Fibroblast of skin of right quadriceps (primary cell): ENCODE results near the gene CAPSL.
"Not testable (repeated sequence)": the region's sequence is repeated elsewhere in the genome, so short reads cannot be mapped to it uniquely, and the experiment has no call there.

Source experiments
- DNase-seq: peaks from one replicate; pipeline ENCODE4 v3.0.0-alpha.2; 2013

Gene CAPSL

DNA sequence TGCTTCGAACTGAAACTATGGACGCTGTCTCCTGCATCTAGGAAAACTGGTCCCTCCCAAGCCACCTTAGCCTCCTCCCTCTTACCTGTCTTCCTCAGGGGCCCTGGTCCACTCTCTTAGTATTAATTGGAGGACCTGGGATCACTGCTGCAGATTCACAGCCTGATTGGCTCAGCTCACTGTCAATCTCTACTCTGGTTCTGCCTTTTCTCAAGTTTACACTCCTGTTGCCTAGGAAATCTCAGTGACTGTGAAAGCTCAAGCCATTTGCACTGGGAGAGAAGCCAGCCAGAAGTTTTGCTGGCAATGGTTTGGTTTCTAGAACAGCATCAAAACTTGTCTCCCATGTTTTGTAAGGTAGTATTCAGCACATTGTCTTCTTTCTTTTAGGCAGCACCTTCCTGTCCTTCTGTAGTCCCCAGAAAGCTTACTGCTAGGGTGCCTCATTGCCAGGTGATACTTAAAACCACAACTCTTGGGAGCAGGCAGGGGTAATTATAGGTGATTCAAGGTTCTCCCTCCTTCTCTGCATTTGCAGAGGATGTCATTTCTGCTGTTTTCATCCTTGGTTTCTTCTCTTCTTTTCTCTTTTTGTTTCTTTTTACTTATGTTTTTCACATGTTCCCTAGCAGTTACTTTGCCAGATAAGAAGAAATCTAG is at the start of gene CAPSL:
TSS of gene CAPSL (minus strand) at position 55 of the 660 bp plus-strand sequence. CDS start 17,502 bp downstream, outside the sequence.
- peak; percentile 54 for DNase-seq

DNA sequence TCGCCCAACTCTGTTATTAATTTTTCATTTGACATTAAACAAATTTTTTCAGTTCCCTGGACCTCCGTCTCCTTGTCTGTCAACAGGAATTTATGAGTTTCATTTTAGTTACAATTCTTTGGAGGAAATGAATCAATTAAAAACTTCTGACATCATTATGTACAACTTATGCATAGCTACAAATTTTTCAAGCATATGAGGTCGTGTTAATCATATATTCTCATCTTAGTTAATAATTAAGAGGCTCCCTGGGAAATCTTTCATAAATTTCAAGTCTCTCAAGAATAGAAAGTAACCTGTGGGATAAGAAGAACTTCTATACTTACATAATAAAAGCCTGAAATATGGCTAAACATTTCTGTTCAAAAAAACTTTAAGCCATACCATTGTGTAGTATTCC is 49.4 kb upstream of the CAPSL start:
- no peak for DNase-seq

DNA sequence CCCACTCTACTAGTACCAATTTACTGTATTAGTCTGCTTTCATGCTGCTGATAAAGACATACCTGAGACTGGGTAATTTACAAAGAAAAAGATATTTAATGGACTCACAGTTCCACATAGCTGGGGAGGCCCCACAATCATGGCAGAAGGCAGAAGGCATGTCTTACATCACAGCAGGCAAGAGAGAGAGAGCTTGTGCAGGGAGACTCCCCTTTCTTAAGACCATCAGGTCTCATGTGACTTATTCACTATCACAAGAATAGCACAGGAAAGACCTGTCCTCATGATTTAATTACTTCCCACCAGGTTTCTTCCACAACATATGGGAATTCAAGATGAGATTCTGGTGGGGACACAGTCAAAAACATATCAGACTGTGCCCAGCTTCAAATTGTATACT is 41.3 kb upstream of the CAPSL start:
- DNase-seq: no peak

DNA sequence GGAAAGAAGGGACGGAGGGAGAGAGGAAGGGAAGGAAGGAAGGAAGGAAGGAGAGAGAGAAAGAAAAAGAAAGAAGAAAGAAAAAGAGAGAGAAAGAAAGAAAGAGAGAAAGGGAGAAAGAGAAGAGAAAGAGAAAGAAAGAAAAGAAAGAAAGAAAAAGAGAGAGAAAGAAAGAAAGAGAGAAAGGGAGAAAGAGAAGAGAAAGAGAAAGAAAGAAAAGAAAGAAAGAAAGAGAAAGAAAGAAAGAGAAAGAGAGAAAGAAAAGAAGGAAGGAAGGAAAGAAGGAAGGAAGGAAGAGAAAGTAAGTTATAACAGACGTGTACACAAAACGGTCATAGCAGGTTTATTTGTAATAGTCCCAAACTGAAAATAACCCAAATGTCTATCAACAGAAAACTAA is 38.4 kb upstream of the CAPSL start:
- not testable (repeated sequence) for DNase-seq

DNA sequence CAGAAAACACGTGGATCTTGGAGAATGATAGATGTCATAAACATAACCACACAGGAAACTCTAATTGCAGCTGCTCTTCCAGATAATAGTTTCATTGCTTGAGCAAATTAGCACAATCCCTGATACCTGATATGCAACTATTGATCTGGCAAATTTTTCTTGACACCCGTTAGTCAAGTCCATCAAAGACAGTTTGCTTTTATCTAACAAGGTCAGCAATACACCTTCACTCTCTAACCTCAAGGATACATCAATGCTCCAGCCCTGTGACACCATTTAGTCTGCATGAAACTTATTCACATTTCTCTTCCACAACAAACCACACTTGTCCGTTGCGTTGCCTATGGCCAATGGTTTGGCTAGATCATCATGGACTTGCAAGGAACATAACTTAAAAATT is 36.1 kb upstream of the CAPSL start:
- DNase-seq: no peak

DNA sequence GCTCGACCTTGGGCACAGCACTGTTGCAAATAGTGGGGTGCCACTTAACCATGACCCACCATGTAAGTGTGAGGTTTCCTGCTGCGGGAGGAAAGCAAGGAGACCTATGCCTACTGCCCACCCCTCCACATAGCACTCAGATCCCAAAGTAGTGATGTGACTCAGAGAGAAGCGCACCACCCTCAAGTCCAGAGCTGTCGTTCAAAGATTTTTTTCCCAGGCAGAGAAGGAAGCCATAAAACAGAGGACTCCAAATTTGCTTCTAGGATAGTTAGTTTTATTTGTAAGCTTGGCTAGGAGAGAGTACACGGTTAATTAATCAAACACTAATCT is 33.4 kb upstream of the CAPSL start:
- DNase-seq: no peak

DNA sequence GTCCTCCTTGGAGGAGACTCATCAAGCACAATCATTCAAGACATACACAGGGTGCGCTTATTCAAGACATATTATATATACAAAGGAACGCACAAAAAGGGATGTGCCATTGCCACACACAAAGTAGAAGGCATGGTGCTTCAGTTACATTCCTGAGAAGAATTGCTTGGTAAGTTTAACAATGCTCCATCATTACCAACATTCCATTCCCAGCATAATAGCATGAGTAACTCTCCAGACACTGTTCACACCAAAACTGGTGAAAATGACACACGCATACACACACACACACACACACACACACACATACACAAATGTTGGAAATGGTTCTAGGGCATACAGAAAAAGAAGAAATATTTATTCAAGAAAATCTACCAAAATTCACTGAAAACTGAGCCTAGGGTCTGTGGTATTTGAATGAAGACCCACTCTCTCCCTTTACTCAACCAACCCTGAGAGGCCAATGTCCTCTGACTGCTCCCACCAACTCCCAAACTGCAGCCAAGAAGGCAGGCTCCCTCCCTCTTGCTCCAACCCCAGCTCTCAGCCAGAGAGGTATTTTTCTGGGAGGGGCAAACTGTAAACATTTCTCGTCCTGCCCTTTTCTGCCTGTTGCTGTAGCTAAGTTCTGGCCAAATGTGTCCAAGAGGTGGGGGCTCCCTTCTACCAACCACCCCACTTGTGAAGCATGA is 32.9 kb upstream of the CAPSL start:
- DNase-seq: peak; percentile 10

DNA sequence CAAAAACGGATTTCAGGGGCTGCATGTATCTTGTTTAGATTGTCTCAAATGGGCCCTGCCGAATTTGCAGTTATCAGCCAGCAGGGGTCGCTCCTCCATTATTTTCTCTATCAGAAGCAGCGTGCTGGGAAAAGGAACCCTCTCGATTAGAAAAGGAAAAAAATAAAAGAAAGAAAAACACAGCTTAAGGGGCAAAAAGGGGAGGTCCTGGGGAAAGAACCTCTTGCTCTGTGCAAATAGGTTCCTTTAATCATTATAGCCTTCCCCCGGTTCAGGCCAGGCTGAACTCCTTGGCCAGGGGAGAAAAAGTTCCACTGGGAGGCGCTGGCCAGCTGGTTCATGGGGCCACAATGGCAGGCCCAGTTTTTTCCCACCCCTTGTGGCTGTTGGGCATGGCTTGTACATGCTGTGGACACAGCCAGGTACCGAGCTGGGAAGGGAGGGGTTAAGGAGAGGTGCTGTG is 25.0 kb upstream of the CAPSL start:
- no peak for DNase-seq

DNA sequence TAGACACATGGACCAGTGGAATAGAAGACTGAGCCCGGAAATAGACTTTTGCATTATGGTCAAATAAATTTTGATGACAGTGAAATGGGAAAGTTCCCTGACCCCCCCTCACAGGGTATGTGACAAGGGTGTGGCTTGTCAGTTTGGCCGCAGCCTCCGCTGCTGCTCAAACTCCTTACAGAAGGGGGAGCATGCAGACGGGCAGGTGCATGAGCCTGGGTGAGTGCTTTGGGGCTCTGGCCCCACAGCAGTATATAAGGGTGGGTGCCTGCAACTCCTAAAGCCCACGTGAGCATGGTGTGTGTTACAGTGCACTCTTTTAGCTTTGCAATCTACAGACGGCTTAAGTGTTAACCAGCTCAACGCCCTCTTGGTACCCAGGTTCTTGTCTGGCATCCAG is 21.9 kb upstream of the CAPSL start:
- DNase-seq: no peak

DNA sequence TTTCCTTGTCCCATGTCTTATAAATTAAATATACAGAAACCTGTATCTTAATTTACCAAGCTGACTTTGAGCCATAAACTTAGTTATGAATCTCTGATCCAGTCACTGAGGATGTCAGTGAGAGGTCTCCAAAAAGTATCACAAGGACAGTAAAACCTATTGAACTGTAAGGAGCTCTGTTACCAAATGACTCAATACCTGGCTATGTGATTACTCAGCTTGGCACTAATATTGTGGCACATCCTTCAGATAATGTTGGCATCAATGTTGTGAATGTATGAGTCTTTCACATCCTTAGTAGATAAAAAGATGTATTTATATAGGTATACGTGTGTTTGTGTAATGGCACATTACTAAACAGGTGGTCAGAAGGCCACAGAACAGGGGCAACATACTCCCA is 18.0 kb upstream of the CAPSL start:
- no peak for DNase-seq

DNA sequence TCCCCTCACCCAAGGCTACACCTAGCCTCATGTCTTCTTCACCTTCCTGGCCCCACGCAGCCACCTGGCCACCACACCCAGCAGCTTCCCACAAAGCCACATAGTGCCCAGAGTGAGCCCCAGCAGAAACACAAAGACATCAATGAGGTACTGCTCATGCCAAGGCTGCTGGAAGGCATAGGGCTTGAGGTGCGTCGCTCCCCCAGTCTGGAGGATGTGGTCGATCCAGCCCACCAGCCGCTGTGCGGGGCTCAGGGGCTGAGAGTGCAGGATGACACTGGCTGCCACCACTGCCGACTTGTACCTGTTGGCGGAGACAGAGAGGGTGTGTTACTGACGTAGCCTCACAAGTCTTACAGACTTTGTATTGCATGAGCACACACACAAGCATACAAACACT is 15.8 kb upstream of the CAPSL start:
- no peak for DNase-seq

DNA sequence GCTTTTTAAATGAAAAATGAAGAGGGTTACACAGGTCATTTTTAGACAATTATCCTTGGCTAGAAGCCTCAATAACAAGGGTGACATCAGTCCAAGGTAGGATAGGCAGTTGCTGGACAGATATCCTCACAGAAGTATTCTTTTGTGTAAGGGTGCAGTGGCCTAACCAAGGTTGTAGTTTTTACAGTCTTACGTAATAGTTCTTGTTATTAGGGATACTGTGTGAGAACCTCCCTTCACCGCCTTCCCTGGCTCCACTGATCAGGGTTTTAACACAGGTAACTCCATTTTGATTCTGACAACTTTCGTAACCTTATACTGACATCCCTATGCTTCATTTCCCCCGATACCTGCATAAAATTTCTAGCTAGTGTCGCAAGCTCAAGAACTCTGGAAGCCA is 8.7 kb upstream of the CAPSL start:
- no peak for DNase-seq

DNA sequence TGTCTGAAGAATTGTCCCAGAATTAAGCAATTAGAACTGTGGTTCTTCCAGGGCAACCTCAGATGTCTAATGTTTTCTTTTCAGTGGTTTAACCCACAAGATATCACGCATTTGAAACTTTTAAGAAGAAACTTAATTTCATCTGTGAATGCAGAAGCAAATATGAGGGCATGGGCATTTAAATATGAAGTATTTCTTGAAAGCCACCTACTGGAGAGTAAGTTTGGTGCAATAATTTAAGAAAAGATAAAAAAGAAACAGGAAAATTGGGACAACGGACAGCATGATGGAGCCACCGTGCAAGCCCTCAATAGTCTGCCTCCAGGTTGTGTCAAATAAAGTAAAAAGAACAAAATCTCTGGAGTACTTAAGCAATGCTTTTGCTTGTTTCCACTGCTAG is 1.2 kb upstream of the CAPSL start:
- DNase-seq: no peak

DNA sequence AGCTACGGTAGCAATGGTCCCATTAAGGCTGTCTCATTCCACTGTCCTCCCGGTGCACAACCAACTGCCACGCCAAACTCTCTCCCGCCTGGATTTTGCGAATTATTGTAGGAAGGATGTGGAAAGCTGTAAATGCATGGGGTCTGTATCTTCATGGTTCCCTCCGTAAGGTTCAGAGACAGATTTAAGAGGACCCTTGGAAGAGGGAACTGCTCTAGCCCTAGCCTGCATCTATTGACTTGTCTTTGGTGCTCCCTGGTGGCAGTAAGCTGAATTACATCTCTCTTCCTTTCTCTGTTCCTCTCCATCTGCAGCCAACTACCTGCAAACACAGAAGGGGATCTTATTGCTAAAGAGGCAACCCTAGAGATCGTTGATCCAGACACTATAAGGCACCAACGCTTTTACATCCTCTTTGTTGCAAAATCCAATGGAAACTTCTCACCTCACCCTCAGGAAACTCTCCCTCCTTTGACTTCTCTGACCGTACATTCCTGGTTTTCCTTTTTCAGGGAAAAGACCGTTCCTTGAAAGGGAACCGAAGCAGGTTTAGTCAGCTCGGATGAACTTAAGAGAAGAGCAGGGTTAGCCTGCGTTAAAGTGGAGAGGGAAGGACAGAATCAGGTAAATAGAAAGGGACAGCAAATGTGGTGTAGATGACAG is 11.9 kb downstream of the CAPSL start:
- DNase-seq: peak; percentile 52

DNA sequence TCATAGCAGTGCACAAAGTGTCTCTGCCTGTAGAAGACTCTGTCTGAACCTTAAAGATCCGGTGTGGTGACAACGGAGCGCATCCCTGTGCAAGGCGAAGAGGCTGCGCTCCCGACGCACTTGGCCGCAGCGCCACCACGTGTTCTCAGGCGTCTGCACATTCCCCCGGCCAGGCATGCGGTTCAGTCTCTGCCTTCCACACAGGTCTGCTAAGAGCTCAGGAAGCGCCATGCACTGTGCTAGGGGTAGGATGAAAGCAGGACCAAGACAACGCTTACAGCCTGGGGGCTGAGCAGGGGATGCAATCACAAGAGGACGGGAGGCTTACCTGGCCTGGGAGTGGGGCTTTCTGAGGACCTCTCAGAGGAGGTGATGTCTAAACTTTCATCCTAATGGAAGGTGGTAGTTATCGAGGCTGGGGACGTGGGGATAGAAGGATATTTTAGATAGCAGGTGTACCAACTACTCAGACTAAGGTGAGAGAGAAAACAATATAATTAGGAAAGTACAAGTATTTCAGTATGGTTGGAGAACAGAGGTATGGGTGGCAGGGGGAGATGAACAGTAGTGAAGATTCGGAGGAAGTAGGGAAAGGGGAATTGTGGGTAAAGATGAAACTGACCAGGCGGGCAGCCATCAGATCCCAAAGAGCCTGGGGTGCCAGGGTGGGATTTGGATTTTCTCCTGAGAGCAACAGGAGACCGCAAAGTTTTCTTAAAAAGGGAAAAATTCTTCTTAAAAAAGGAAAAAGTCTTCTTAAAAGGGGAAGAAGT is 13.3 kb downstream of the CAPSL start:
- peak; percentile 75 for DNase-seq

DNA sequence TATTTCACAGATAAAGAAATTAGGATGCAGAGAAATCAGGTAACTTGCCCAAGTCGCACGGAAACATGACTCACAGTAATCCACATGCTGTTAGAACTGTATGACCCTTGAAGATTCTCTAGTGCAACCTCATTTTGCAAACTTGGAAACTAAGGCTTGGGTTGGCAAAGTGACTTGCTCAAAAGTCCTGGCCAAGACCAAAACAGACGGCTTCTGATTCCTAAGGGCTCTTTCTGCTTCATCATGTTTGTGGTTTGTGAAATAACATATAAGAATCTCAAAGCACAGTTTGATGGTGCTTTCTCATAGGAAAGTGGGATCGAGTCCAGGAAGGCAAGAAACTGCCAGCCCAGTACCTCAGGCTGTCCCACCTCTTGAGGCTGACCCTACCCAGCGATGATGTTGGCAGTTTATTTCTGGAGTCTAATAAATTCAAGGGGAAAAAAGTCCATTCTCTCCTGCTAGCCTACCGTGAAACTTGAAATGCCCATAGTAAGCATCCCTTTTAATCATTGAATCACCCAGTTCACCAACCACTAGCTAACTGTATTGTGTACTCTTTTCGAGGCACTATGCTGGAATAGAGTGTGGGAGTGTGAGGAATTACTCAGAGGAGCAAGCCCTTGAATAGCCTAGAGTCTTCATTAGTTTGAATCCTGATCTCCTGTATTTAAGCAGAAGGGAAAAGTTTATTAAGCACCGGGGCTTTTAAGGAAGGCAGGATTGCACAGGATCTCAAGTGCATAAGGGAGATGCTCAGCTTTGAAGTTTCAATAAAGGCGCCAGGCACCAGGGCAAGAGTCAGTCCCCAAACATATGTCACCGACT is 14.1 kb downstream of the CAPSL start:
- DNase-seq: peak; percentile 85

DNA sequence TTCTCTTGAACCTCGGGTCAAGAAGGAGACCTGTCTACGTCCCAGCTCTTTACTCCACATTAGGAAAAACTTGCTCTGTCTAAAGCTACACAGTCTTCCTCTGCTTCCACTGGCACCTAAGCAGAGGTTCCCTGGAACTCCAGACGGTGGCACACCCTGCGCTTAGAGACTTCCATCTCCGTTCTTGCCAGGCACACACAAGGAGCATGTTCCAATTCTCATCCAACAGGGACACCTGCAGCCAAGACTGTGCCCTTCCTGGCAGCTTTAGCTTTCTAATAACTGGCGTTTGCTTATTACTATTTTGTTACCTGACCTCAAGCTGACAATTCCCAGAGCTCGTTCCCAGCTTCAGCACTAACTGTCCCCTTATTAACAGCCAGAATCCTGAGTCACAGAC is 16.0 kb downstream of the CAPSL start:
- DNase-seq: no peak

DNA sequence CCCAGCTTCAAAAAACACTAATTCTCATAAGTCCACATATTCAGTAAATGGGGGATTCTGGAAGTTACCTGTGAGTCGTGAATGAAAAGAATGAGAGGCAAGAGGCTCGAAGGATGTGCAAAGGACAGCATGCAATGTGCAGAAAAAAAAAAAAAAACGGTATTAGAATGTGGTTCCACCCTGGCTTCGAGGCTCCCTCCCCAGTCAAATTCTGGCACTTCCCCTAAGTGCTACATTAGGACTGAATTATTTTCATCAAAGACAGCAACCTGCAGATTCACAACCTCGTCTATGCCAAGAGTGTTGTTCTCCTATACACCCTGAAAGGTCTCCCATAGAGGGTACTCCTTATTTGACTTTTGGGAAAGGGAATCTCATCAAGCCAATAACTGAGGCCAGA is 16.5 kb downstream of the CAPSL start:
- DNase-seq: no peak

DNA sequence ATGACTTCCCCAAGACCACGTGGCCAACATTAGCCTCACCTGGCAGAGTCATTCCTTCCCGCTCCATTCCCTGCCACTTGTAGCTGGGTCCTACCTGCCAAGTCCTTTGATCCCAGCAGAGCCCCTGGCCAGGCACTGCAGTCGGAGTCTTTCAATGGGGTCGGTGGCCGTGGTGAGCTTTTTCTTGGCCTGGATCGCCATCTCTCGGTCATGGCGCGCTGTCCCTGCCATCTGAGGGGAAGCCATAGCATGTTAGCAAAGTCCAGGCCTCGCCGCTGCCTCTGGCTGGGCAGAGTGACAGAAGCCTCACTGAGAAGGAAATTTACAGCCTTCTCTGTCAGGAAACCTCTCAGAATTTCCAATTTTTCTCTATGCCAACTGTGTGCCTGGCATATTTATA is 17.5 kb downstream of the CAPSL start:
- peak; percentile 16 for DNase-seq

DNA sequence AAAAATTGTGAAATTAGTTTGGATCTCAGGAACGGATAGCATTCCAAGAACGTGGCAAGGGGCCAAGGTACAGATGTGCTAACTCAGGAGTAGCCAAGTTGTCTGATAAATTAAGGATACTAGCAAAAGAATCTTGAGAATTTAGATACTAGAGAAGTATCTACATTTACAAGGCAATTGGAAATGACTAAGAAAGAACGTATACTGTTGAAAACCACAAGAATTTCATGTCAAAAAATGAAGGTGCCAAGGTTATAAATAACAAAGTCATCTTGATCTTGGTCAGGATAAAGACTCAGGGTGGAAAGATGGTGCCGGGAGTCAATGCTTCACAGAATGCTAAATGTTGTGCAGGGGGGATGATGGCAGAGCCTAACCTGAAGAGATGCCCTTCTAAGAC is 19.2 kb downstream of the CAPSL start:
- peak; percentile 98 for DNase-seq

DNA sequence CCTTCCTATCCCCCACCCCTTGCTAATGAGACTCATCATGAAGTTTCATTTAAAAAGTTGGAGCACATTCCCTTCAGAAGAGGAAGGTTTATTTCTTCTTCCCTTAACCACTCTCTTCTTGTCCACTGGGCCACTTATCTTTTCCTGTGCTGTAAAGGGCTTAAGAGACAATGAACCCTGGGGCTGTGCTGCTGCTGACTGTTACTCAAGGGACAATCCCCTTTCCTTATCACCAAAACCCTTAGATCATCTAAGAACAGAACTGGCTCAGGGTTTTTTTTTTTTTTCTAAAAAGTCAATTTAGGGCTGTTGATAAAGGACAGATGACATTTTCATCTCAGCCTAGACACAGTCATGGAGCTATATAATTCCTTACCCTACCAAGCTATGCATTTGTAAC is 29.6 kb downstream of the CAPSL start:
- DNase-seq: no peak

DNA sequence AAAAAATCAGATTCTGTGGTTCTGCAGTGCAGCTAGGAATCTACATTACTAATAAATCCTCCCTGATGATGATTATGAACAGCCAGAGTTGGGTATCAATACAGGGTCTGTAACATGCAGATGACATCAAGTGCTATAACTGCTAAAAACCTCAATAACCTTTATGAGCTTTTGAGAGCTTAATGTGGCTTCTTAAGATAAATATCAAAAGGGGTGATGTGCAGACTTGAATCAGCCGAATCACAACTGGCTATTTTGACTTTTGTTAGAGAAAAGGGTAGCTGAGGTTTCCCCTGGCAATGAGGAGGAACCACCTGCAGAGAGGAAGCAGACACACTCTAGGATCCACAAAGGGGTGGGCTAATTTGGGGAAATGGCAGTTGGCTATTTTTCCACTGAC is 30.2 kb downstream of the CAPSL start:
- DNase-seq: peak; percentile 71
